SIG-M5 treated with dmso at 0.1 percent for 504 hours (cell line): ENCODE data around the gene SAP25.

ENCODE experiments used
- DNase-seq: peaks from one replicate; lab custom pipeline; 2025; ENCODE audit not compliant: unreplicated experiment; lab: John Stamatoyannopoulos, UW

SAP25 gene

DNA sequence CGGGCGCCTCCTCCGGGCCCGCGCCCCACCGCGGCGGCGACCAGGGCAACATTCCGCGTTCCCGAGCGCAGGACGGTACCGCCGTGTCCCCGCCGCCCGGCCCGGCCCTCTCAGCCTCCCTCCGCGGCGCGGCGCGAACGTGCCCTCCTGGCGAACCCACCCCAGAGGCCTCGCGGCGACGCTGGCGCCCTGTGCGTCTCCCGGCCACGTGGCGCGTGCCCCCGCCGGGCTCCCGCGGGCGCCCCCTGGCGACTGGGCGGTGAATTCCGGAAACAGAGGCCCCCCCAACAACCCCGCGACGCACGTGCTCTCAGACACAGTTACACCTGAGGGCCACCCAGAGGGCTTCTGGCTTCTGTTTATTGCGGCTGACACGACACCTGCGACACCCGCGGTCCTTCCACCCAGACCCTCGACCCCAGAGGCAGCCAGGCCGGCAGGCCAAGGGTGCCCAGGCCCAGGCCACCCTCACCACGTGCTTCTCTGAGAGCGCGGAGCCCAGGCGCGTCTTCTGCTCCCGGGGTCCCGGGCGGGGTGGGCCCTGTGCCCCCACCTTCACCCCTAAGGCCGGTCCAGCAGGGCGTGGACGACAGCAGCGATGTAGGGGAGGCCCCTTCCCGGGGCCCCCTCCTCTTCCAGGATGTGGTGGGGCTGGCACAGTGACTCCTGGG lies at the start of gene SAP25:
Gene SAP25 (minus strand): TSS at position 210 of the 671 bp plus-strand sequence. CDS start 158 bp downstream, at position 52.
- no peak for DNase-seq

DNA sequence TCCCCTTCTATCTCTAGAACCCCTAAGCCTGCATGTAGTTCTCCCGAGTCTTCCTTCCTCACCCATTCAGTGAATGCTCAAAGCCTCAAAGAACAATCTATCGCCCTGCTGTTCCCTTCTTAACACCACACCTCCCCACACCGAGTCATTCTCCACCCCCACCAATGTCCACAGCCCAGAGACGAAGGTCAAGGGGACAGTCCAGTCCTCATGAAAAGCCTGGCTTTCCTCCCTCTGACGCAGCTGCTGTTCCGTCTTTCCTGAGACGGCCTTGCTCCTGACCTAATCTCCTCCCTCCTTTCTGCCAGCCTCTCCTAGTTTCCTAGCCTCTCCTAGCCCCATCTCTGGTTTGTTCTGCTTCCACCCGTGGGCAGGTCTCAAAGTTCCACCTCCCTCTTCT lies 47.9 kb upstream of the SAP25 start:
- DNase-seq, result no peak

DNA sequence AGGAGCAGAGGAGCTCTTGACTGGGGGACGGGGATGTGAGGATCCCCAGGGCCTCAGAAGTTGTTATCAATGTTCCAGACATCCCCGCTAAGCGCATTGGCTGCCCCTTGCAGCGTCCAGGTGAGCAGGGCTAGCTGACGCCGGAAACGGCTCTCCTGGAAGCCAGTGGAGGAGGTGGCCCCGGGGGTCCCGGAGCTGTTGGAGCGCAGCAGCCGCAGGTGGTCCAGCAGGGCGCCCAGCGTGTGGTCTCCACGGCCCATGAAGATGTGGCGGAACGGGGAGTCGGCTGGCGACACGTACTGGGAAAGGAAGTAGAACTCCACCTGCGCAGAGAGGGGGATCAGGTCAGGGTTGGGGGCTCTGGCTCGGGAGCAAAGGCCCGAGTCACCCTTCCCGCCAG lies 47.1 kb upstream of the SAP25 start:
- no peak for DNase-seq

DNA sequence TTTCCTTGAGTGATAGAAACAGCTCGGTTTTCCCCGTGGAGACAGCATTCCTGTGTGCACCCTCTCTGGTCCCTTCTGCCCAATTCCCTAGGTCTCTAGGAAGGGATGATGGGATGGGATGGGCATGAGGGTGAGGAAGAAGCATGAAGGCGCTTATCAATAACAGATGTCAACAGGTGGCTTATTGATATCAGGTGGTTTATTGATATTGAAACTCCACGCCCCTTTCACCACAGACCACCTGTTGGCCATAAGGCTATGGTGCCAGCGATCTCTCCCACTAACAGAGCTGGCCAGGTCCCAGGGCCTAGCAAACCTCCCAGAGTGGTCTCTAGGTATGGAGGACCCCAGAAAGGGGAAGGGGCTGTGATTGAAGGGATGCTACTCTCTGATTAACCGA lies 46.5 kb upstream of the SAP25 start:
- DNase-seq, result no peak

DNA sequence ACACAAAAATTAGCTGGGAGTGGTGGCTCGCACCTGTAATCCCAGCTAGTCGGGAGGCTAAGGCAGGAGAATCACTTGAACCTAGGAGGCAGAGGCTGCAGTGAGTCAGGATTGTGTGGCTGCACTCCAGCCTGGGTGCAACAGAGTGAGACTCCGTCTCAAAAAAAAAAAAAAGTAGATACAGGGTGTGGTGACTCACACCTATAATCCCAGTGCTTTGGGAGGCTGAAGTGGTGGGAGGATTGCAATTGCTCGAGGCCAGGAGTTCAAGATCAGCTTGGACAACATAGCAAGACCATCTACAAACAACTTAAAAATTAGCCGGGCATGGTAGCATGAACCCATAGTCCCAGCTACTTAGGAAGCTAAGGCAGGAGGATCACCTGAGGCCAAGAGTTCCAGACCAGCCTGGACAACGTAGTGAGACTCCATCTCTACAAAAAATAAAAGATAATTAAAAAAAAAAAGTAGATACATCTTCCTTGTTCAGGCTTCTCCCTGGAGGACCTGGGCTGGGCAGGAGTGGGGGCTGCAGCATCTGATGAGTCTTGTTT lies 40.7 kb upstream of the SAP25 start:
- DNase-seq, result no peak

DNA sequence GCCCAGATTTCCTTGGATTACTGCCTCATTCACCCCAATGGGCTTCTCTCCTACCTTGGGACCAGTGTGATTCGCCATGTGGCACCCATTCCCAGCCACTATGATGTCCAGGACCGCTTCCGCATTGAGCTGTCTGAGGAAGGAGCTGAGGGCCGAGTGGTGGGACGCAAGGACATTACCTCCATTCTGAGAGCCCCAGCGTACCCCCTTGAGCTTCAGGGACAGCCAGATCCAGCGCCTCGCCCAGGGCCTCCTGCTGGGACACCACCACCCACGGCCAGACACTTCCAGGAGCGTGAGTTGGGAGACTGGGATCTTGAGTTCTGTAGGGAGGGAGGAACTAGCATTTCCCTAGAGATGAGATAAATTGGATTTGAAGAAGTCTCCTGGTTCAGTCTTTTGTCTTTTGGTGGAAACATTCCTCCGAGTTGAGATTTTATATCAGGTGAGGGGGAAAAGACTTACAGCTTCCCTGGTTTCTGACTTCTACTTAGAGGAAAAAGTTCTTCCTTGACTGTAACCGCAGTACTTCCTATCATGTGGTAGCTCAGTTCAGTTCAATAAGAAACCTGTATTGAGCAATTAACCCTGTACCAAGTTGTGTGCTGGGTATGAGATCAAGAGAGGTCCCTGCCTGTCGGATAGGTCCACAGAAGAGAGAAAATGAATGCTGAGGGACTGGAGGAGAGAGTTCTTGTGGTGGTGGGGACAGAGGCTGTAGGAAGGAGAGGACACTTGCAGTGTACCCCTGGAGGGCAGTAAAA lies 39.9 kb upstream of the SAP25 start:
- peak; percentile 83 for DNase-seq

DNA sequence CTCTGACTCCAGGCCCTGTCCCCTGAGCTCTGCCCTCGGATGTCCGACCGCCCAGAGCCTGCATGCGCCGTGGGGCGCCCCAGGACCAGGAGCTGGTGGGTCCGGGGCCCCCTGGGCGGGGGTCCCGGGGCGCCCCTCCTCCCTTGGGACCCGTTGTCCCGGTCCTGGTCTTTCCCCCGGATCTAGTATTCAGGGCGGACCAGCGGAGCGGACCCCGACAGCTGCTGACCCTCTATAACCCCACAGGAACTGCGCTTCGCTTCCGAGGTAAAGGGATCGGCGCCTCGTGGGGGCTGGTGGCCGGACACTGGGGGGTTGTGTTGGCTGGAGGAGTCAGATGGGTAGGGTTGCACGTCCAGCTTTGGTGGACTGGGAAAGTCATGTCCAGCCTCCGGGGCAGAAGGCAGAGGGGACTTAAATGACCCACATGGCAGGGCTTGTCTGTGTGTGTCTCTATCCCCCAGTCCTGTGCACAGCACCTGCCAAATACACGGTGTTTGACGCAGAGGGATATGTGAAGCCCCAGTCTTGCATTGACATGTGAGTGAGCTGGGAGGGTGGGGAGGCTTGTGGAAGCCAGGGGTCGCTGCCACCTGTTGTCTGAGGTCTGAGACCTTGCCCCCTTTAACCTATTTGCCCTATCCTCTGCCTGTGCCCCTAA lies 39.2 kb upstream of the SAP25 start:
- no peak for DNase-seq

DNA sequence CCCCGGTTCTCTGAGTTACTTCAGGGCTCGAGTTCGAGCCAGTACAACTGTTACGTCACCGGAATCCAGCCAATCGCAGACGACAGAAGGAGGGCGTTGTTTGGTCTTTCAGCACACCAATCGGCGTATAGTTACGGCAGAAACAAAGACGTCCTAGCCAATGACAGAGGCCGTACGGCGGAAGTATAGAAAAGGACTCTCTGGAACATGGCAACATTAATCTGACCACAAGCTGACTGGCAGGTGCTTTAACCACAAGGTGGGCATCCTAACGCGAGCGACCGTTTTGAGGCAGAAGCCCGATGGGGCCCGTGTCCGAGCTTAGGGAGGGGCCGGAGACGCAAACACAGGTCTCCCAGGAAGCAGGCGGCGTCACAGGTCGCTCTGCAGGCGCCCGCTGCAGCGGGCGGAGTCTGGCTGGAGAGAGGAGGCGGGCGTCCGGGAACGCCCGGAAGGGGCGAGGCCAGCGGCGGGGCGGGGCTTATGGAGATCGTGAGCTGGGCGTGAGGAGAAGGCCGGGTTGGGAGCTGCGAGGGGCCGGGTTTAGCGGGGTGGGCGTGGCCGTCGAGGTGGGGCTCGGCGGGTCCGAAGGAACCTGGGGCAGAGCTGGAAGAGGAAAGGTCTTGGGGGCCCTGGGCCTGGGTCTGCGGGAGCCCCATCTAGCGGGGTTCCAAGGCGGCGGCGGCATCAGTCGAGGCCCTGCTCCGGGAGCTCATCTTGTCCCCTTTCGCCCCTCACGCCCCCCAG lies 38.5 kb upstream of the SAP25 start, which contains the start of gene MOSPD3:
Gene MOSPD3 (plus strand): TSS at position 558 of the 747 bp plus-strand sequence. CDS start 252 bp downstream, outside the sequence.
- peak; percentile 99 for DNase-seq

DNA sequence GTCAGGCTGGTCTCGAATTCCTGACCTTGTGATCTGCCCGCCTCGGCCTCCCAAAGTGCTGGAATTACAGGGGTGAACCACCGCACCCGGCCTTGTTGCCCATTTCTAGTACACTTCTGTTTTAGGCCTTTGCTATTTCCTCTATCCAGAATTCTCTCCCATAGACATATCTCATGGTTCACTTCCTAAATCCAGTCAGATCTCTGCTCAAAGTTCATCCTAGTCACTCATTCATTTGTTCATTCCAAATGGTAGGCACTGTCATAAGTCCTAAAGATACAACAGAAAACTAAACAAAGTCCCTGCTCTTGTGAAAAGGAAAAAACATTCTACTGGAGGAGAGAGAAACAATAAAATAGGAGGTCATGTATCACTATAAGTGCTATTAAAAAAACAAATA lies 36.3 kb upstream of the SAP25 start:
- no peak for DNase-seq

DNA sequence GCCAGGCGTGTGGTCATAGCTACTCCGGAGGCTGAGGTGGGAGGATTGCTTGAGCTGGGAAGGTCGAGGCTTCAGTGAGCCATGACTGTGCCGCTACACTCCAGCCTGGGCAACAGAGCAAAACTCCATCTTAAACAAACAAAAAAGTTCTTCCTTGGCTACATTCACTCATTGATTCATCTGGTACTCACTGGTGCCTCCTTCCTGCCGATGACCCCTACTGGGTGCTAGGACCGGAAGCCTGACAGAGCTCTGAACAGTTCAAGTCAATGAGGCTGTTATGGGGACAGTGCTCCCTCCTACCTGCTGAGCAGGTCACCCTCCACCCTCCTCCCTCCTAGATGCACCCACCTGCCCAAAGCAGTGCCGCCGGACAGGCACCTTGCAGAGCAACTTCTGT lies 33.4 kb upstream of the SAP25 start:
- no peak for DNase-seq

DNA sequence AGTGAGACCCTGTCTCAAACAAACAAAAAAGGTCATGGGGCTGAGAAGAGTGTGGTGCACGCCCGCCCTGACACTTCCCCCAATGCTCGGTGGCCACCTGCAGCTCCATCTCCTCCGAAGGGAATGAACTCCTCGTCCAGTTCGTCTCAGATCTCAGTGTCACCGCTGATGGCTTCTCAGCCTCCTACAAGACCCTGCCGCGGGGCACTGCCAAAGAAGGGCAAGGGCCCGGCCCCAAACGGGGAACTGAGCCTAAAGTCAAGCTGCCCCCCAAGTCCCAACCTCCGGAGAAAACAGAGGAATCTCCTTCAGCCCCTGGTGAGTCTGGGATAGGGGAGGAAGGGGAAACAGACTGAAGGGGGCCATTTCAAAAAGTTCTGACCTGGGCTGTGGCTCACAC lies 32.6 kb upstream of the SAP25 start:
- DNase-seq, result no peak

DNA sequence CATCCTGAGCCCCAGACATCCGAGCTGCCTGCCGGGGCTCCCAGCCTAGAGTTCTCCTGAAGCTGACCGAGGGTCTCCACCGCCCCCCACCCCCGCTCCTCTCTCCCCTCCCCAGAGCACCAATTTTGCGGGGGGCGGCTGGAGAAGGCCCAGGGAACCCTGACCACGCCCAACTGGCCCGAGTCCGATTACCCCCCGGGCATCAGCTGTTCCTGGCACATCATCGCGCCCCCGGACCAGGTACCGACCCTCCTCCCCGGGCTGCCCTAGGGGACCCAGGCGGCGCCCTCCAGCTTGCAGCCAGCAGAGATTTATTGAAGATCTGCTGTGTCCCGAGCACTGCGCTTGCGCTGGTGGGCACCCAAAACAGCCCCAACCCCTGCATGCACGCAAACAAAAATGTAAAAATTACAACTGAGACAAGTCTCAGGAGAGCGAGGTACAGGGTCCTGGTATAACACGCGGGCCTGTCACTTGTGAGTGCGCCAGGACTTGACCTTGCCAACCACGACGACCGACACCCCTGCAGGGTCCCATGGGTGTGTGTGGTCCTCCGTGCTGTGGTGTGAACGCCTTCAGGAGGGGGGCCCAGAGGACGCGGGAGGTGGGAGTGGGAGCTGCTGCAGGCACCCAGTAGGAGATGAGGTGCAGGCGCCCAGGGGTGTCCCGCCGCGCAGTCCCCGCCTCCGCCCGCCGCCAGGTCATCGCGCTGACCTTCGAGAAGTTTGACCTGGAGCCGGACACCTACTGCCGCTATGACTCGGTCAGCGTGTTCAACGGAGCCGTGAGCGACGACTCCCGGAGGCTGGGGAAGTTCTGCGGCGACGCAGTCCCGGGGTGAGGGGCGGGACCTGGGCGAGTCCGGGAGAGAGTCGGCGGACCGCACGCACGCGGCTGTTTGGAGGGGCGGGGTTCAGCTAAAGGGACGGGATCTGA lies 31.5 kb upstream of the SAP25 start:
- peak; percentile 18 for DNase-seq

DNA sequence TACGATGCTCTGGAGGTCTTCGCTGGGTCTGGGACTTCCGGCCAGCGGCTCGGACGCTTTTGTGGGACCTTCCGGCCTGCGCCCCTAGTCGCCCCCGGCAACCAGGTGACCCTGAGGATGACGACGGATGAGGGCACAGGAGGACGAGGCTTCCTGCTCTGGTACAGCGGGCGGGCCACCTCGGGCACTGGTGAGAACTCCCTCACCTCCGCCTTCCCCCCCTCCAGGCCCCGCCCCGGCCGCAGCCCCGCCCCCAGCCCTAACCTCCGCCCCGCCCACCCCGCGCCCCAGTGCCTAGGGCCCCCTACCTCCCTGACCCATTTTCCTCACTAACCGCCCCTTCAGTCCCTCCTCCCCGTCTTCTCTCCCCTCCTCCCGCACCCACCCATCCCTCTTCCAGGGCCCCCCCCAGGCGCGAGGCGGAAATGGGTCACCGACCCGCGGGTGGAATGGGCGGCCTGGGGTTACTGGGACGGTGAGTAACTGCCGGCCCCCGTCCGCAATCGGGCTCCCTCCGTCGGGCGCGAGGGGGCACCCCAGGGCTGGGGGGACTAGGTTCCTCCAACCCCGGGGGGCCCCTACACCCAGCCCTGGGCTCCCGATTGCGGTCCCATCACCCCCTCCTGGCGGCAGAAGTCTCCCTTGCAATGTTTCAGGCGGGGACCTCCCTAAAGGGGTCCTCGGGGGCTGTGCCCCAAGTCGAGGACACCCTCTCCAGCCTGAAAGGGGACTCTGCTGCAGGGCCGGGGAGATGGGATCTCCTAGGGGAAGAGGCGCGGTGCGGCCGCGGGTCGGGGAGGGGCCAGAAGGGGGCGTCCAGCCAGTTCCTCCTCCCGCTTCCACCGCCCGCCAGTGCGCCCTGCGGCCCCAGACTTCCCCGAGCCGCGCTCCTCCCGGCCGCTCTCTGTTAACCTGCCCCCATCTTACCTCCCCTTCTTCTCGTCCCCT lies 30.6 kb upstream of the SAP25 start:
- DNase-seq, result peak; percentile 67

DNA sequence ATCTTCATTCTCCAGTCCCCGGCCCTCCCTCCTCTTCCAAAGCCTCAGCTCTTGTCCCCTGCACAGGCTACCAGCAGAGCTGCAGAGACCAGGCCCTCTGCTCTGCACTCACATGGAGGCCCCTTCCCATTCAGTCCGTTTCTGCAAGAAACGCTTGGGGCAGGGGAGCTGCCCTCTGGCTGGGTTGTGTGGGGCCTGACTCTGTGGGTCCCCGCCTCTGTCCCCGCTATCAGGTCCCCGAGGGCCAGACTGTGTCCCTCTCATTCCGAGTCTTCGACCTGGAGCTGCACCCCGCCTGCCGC lies 30.0 kb upstream of the SAP25 start:
- no peak for DNase-seq

DNA sequence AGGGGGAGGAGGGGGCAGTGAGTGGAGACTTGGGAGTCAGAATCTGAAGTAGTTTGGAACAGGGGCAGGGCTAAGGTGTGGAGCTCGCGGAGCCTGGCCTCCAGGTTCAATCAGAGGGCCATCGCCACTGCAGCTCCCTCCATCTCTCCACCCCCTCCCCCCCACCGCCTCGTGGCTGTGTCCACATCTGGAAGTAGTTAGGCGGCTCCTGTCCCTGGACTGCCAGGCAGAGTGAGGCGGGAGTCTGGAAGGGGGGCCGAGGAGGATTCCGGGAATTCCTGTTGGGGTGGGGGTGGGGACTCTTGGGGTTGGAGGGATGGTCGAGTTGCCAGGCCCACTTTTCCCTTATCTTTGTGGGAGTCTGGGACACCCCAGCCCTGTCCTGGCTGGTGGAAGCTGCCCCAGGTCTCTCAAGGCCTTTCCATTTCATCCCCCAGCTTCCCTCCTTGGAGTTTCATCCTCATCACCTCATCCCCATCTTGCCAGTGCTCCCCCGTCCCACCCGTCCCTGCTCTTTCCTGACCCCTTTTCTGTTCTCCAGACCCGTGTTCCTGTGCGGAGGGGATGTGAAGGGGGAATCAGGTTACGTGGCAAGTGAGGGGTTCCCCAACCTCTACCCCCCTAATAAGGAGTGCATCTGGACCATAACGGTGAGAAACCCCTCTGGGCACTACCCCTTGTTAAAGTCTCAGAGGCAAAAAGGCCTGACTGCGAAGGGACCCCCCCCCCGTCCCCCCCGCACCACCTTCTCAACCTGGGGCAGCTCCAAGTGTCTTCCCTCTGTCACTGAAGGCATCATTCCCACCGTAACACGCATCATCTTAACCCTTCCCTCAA lies 29.4 kb upstream of the SAP25 start:
- DNase-seq, result no peak

DNA sequence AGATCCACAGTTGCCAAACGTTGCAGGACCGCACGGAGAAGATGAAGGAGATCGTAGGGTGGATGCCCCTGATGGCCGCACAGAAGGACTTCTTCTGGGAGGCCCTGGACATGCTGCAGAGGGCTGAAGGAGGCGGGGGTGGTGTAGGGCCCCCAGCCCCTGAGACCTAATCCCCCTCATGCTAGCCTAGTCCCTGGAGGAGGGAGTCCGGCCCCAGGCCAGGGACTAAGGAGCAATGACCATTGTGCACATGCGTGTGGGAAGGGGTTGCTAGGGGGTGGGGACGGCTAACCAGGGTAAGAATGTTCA lies 27.0 kb upstream of the SAP25 start:
- no peak for DNase-seq

DNA sequence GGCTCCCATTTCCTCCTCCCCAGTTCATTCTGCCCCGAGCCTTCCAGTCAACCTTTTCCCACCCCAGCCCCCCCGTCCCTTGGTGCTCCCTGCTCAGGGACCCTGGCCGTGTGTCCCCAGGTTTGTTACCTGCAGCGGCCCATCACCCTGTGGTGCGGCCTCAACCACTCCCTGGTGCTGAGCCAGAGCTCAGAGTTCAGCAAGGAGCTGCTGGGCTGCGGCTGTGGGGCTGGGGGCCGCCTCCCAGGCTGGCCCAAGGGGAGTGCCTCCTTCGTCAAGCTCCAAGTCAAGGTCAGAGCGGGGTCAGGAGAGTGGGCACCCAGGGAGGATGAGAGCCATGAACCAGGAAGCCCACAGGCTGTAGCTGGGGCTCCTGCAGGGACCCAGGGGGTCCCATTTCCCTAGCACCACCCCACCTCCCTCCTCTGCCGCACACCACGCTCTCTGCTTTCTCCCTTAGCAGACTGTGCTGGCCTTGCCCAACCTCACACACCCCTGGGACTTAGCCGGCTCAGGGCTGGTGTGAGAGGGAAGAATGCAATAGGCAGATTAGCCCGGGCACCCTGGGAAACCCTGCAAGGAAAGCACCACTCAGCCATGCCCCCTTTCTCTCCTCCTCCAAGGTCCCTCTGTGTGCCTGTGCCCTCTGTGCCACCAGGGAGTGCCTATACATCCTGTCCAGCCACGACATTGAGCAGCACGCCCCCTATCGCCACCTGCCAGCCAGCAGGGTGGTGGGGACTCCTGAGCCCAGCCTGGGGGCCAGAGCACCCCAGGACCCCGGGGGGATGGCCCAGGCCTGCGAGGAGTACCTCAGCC lies 26.4 kb upstream of the SAP25 start:
- DNase-seq, result no peak
